CD14-positive monocyte (primary cell): ENCODE data around the gene ALG14. TPM values are rescaled to one million over a fixed set of nuclear protein-coding genes. Genes with fewer than 3 reads are reported as not detected.

Source experiments
- DNase-seq, 3 donors: peaks; one replicate each; pipeline ENCODE4 v3.0.0-alpha.2; 2011 to 2022
- H2AFZ ChIP-seq: 2 replicates; pipeline ENCODE4 v1.6.0; 2012; ENCODE audit warnings: mild to moderate bottlenecking, low read depth, low read length, inconsistent platforms; ENCODE audit not compliant: insufficient read depth, poor library complexity, severe bottlenecking
- H3K27ac ChIP-seq, 2 donors: 1 replicate in 1 of 2; 2 replicates in 1 of 2; pipeline ENCODE4 v1.5.1; 2012 to 2013; ENCODE audit warnings: low read length in 2 of 2, control low read depth in 1 of 2, inconsistent platforms in 1 of 2, low read depth in 1 of 2, mild to moderate bottlenecking in 1 of 2
- H3K27me3 ChIP-seq, 2 donors: one replicate each; pipeline versions ENCODE4 v1.6.0 to v1.6.1; 2011 to 2013; ENCODE audit warnings: low read length in 2 of 2; ENCODE audit not compliant: control insufficient read depth in 2 of 2, insufficient read depth in 2 of 2
- H3K36me3 ChIP-seq, 2 donors: replicated peaks in 1 of 2; 1 replicate in 1 of 2; 2 replicates in 1 of 2; pipeline versions ENCODE4 v1.5.1 to v1.6.1; 2012 to 2013; ENCODE audit warnings: low read length in 2 of 2, control low read depth in 1 of 2, inconsistent platforms in 1 of 2, mild to moderate bottlenecking in 1 of 2; ENCODE audit not compliant: insufficient read depth in 2 of 2, control insufficient read depth in 1 of 2
- H3K4me1 ChIP-seq, 2 donors: 1 replicate in 1 of 2; 2 replicates in 1 of 2; pipeline versions ENCODE4 v1.5.1 to v1.6.1; 2012 to 2013; ENCODE audit warnings: low read length in 2 of 2, control low read depth in 1 of 2, inconsistent platforms in 1 of 2, mild to moderate bottlenecking in 1 of 2, moderate library complexity in 1 of 2; ENCODE audit not compliant: insufficient read depth in 2 of 2, control insufficient read depth in 1 of 2
- H3K4me2 ChIP-seq: replicated peaks from 2 replicates; pipeline ENCODE3; 2012; ENCODE audit warnings: low read length, moderate library complexity, mild to moderate bottlenecking; ENCODE audit not compliant: poor library complexity, severe bottlenecking; ENCODE audit errors: extremely low read depth
- H3K4me3 ChIP-seq, 3 experiments: fragments of 200-600 bp in 1 of 3; sonication (generic) in 1 of 3; replicated peaks in 1 of 3; 1 replicate in 2 of 3; 2 replicates in 1 of 3; pipeline ENCODE4 v1.5.1; 2011 to 2013; ENCODE audit warnings: low read length in 3 of 3, mild to moderate bottlenecking in 3 of 3, control low read depth in 2 of 3, low read depth in 2 of 3, inconsistent platforms in 1 of 3, moderate library complexity in 1 of 3
- H3K79me2 ChIP-seq: 2 replicates; pipeline ENCODE4 v1.6.0; 2012; ENCODE audit warnings: mild to moderate bottlenecking, control low read depth, inconsistent platforms, low read length, moderate library complexity; ENCODE audit not compliant: insufficient read depth
- H3K9ac ChIP-seq: 2 replicates; pipeline ENCODE4 v1.6.0; 2017; ENCODE audit warnings: low read length, mild to moderate bottlenecking; ENCODE audit not compliant: insufficient read depth, poor library complexity, severe bottlenecking
- H3K9me3 ChIP-seq, 2 donors: replicated peaks in 1 of 2; 1 replicate in 1 of 2; 2 replicates in 1 of 2; pipeline versions ENCODE4 v1.5.1 to v1.6.1; 2012 to 2013; ENCODE audit warnings: low read length in 2 of 2, control low read depth in 1 of 2; ENCODE audit not compliant: control insufficient read depth in 1 of 2, insufficient read depth in 1 of 2
- H4K20me1 ChIP-seq: 2 replicates; pipeline ENCODE4 v1.6.0; 2012; ENCODE audit warnings: mild to moderate bottlenecking, low read length, control low read depth, moderate library complexity; ENCODE audit not compliant: insufficient read depth
- H3K27ac Mint-ChIP-seq, 7 donors: one replicate each; pipeline ENCODE4 v1.8.0; 2020; ENCODE audit warnings: mild to moderate bottlenecking in 7 of 7, mixed read lengths in 7 of 7, moderate library complexity in 6 of 7, inconsistent platforms in 2 of 7
- H3K27me3 Mint-ChIP-seq, 3 donors: one replicate each; pipeline ENCODE4 v1.8.0; 2021 to 2022; ENCODE audit warnings: low read depth in 3 of 3, mild to moderate bottlenecking in 3 of 3, mixed read lengths in 3 of 3, moderate library complexity in 3 of 3, inconsistent platforms in 1 of 3
- H3K36me3 Mint-ChIP-seq, 2 donors: one replicate each; pipeline ENCODE4 v1.8.0; 2020; ENCODE audit warnings: mixed read lengths in 2 of 2, inconsistent platforms in 1 of 2, mild to moderate bottlenecking in 1 of 2
- H3K4me1 Mint-ChIP-seq: one replicate; pipeline ENCODE4 v1.8.0; 2020; ENCODE audit warnings: mild to moderate bottlenecking, mixed read lengths
- H3K4me3 Mint-ChIP-seq, 2 donors: one replicate each; pipeline ENCODE4 v1.8.0; 2020; ENCODE audit warnings: mild to moderate bottlenecking in 2 of 2, mixed read lengths in 2 of 2, moderate library complexity in 1 of 2
- H3K9me3 Mint-ChIP-seq, 7 donors: one replicate each; pipeline ENCODE4 v1.8.0; 2020 to 2022; ENCODE audit warnings: mixed read lengths in 7 of 7, mild to moderate bottlenecking in 6 of 7, moderate library complexity in 6 of 7, inconsistent platforms in 2 of 7
- CTCF ChIP-seq: fragments of 200-600 bp; IDR thresholded peaks from one replicate; pipeline ENCODE4 v1.8.0; 2022; ENCODE audit warnings: antibody characterized with exemption, mild to moderate bottlenecking
- WGBS: methylation state at CpG from one replicate; pipeline ENCODE4 v1.1.5; 2013; ENCODE audit warnings: missing lambda C conversion rate; ENCODE audit not compliant: insufficient coverage; 5-methylcytosine and 5-hydroxymethylcytosine counted together
- intact Hi-C, 2 donors: fragments of 100-400 bp; cut with micrococcal nuclease; formaldehyde crosslinking; loops; one replicate each; pipeline versions ENCODE4 v1.15.0 to v1.15.1; 2023
- polyA plus RNA-seq, 3 donors: library from polyadenylated mRNA; depleted of rRNA in 1 of 3; unstranded in 2 of 3; stranded (reverse) in 1 of 3; fragments of 300-500 nt in 2 of 3; fragments of >200 nt in 1 of 3; fragmentation: Illumina TruSeq in 2 of 3; gene quantifications; 1 replicate in 2 of 3; 2 replicates in 1 of 3; pipeline ENCODE4 v1.2.3, GENCODE V29; 2012 to 2021

ALG14 gene
- polyA plus RNA-seq, 3 donors: 0.27 to 5.5 (median 4.4) TPM

- no peak overlapping the region for H2AFZ ChIP-seq
- TF ChIP-seq CTCF: no peak
- intact Hi-C loops: loop anchor here (5.0 kb wide), 1 partner anchor 188 kb away; no protein-coding TSS in a partner anchor
- no peak overlapping the region for H3K9ac ChIP-seq
- H3K36me3 ChIP-seq: no peaks in the 10 kb centered on the region
- no peak overlapping the region for H3K4me3 Mint-ChIP-seq
- H3K4me1 ChIP-seq: peaks cover 10 to 12% of the 10 kb centered on the region in 2 donors
- H3K36me3 Mint-ChIP-seq: no peaks in the 10 kb centered on the region
- H3K79me2 ChIP-seq: no peaks in the 10 kb centered on the region
- H4K20me1 ChIP-seq: no peaks in the 10 kb centered on the region
- no peak for DNase-seq
- no peak overlapping the region for H3K4me2 ChIP-seq
- H3K27me3 ChIP-seq: no peaks in the 10 kb centered on the region
- H3K27me3 Mint-ChIP-seq: peaks cover 0 to 3% (median 1%) of the 10 kb centered on the region in 3 donors
- H3K27ac ChIP-seq: no peak overlapping the region
- no peaks in the 10 kb centered on the region for H3K9me3 ChIP-seq
- no peak overlapping the region for H3K4me3 ChIP-seq
- H3K4me1 Mint-ChIP-seq: peaks cover 8% of the 10 kb centered on the region
- peaks cover 0 to 2% (median 0%) of the 10 kb centered on the region in 7 donors for H3K9me3 Mint-ChIP-seq
- H3K27ac Mint-ChIP-seq: no peak overlapping the region
- 67% methylated on average over 1 of the region's 2 CpGs for whole genome bisulfite sequencing
Measured at GRCh38 chr1:95040032-95040525, 32.7 kb downstream of the ALG14 start.

- Mint-ChIP-seq H3K27ac (peak overlapping the region in 3 of 7 donors; percentile 8 to 75 (median 25)), H3K27me3 (peaks cover 0 to 3% (median 1%) of the 10 kb centered on the region in 3 donors), H3K36me3 (no peaks in the 10 kb centered on the region), H3K9me3 (peaks cover 0 to 2% (median 0%) of the 10 kb centered on the region in 7 donors), H3K4me1 (peaks cover 8% of the 10 kb centered on the region), H3K4me3 (no peak overlapping the region)
- Histone ChIP-seq H3K4me3 (no peak overlapping the region), H3K4me1 (peaks cover 10 to 12% of the 10 kb centered on the region in 2 donors), H3K9ac (no peak overlapping the region), H3K27ac (no peak overlapping the region), H3K27me3 (no peaks in the 10 kb centered on the region), H3K9me3 (no peaks in the 10 kb centered on the region), H2AFZ (no peak overlapping the region), H3K36me3 (no peaks in the 10 kb centered on the region), H4K20me1 (no peaks in the 10 kb centered on the region), H3K79me2 (no peaks in the 10 kb centered on the region), H3K4me2 (no peak overlapping the region)
- WGBS: 97% methylated on average over 7 of the region's 12 CpGs
- no peak for DNase-seq
- intact Hi-C loops: loop anchor here (5.0 kb wide), 1 partner anchor 187 kb away; no protein-coding TSS in a partner anchor
- TF ChIP-seq CTCF: no peak
Measured at GRCh38 chr1:95039360-95040031, 33.3 kb downstream of the ALG14 start.
